DOHH2 (cell line): ENCODE results near the gene IGDCC3.

Experiments
- CTCF ChIP-seq: fragments of 200-600 bp; sonication (generic); IDR thresholded peaks from one replicate; pipeline ENCODE4 v1.5.1; 2014; ENCODE audit warnings: antibody characterized with exemption, mild to moderate bottlenecking, low read depth, low read length; ENCODE audit not compliant: poor library complexity, severe bottlenecking
- EZH2phosphoT487 ChIP-seq: fragments of 200-600 bp; sonication (generic); IDR thresholded peaks from 2 replicates; pipeline ENCODE4 v1.6.1; 2017; ENCODE audit warnings: borderline replicate concordance, mild to moderate bottlenecking, antibody characterized with exemption, low read length, moderate library complexity, mixed read lengths

- TF ChIP-seq CTCF (no peak), EZH2phosphoT487 (no peak)
Observed at GRCh38 chr15:65374821-65375401, 2.9 kb downstream of the IGDCC3 start.
